Mucosa of descending colon (tissue), 3 donors: ENCODE measurements around the gene ANKH. TPM values are rescaled to one million over a fixed set of nuclear protein-coding genes. Genes with fewer than 3 reads are reported as not detected.

Experiments used
- ATAC-seq: fragments of 200-7000 bp; cut with Tn5 transposase; one replicate; pipeline ENCODE4 v1.9.1; 2020; ENCODE audit warnings: mild to moderate bottlenecking, moderate library complexity
- DNase-seq, 3 donors: peaks; one replicate each; pipeline ENCODE4 v3.0.0-alpha.2; 2020
- H3K36me3 ChIP-seq: fragments of 200-600 bp; one replicate; pipeline ENCODE4 v1.8.0; 2021; ENCODE audit warnings: low read depth, mild to moderate bottlenecking
- H3K4me1 ChIP-seq: fragments of 200-600 bp; one replicate; pipeline ENCODE4 v1.8.0; 2021; ENCODE audit warnings: low read depth, mild to moderate bottlenecking
- H3K4me3 ChIP-seq: fragments of 200-600 bp; one replicate; pipeline ENCODE4 v1.8.0; 2021; ENCODE audit warnings: mild to moderate bottlenecking
- H3K9me3 ChIP-seq: fragments of 200-600 bp; one replicate; pipeline ENCODE4 v1.8.0; 2021; ENCODE audit warnings: mild to moderate bottlenecking
- CTCF ChIP-seq: fragments of 200-600 bp; IDR thresholded peaks from one replicate; pipeline ENCODE4 v1.8.0; 2022; ENCODE audit warnings: antibody characterized with exemption, mild to moderate bottlenecking
- intact Hi-C, 2 donors: fragments of 100-400 bp; cut with DNase I in 1 of 2; cut with micrococcal nuclease in 1 of 2; formaldehyde crosslinking; loops; one replicate each; pipeline versions ENCODE4 v1.11.0 to v1.11.1; 2022; cut with DNase I, micrococcal nuclease
- total RNA-seq, 3 donors: library from RNA; stranded (reverse); fragmentation: NEBNext Ultra II Directional in 2 of 3; extraction: Animal tissue kit (Norgen Biotek cat#: 25700) in 2 of 3; gene quantifications; one replicate each; pipeline versions ENCODE4 v1.2.1 to v1.2.4, GENCODE V29; 2021 to 2023
- donor health status: DM: no; HTN: no; CAD: no; lungs with moderate emphysema.
- donor health status: DM: no; HTN: no; CAD: no.
- donor health status: DM: no; HTN: yes; CAD: no.

Gene ANKH
- total RNA-seq, 3 donors from 2014 or later, result 85.4 to 177 (median 105) TPM

GRCh38 chr5:14676320-14676719 lies 195.3 kb downstream of the ANKH start:
- no peaks in the 10 kb centered on the region for H3K9me3 ChIP-seq
- peaks cover 6% of the 10 kb centered on the region for H3K4me1 ChIP-seq
- no peak overlapping the region for H3K4me3 ChIP-seq
- no peak for TF ChIP-seq CTCF
- no peaks in the 10 kb centered on the region for H3K36me3 ChIP-seq
- intact Hi-C loops, result no loop called here
- ATAC-seq (peak; percentile 69), DNase-seq (no peak)

- ATAC-seq (peak; percentile 15), DNase-seq (no peak)
- TF ChIP-seq CTCF, result no peak
- intact Hi-C loops, result no loop called here
- H3K4me1 ChIP-seq, result peaks cover 6% of the 10 kb centered on the region
- no peaks in the 10 kb centered on the region for H3K36me3 ChIP-seq
- H3K4me3 ChIP-seq, result no peak overlapping the region
- H3K9me3 ChIP-seq, result no peaks in the 10 kb centered on the region
Observed at GRCh38 chr5:14675865-14676300, 195.7 kb downstream of the ANKH start.

- Histone ChIP-seq H3K9me3 (no peaks in the 10 kb centered on the region), H3K4me3 (no peak overlapping the region), H3K4me1 (peaks cover 11% of the 10 kb centered on the region), H3K36me3 (no peaks in the 10 kb centered on the region)
- no peak for DNase-seq
- no peak for ATAC-seq
- intact Hi-C loops, result no loop called here
- no peak for TF ChIP-seq CTCF
Observed at GRCh38 chr5:14674983-14675854, 196.4 kb downstream of the ANKH start.

- no peak for ATAC-seq
- H3K4me3 ChIP-seq, result no peak overlapping the region
- DNase-seq, result no peak
- H3K9me3 ChIP-seq, result no peaks in the 10 kb centered on the region
- peaks cover 22% of the 10 kb centered on the region for H3K4me1 ChIP-seq
- H3K36me3 ChIP-seq, result no peaks in the 10 kb centered on the region
- intact Hi-C loops, result no loop called here
- no peak for TF ChIP-seq CTCF
Observed at GRCh38 chr5:14673443-14673842, 198.1 kb downstream of the ANKH start.

- Histone ChIP-seq H3K4me1 (peaks cover 29% of the 10 kb centered on the region), H3K4me3 (no peak overlapping the region), H3K9me3 (no peaks in the 10 kb centered on the region), H3K36me3 (no peaks in the 10 kb centered on the region)
- no peak for TF ChIP-seq CTCF
- ATAC-seq, result no peak
- intact Hi-C loops, result no loop called here
- DNase-seq, result no peak
Observed at GRCh38 chr5:14672484-14673394, 198.8 kb downstream of the ANKH start.
